Measurements from ENCODE around the gene SEPHS1.
"Not testable (repeated sequence)": the region's sequence is repeated elsewhere in the genome, so short reads cannot be mapped to it uniquely, and the experiment has no call there.

The SEPHS1 gene

DNA sequence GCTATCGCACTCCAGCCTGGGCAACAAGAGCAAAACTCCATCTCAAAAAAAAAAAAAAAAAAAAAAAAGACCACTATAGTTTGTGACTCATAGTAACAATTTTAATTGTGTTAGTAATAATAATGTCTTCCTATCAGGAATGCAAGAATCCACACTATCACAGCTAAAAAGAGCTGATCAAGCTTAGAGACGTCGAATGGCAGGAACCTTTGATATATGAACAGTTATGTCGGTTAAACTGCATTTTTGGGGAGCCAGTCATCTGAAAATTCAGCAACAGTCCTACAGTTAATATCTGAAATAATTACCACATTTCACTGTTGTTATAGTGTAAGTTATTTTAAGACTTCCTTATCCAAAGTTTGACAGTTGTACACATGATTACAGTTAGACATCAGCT is 57.0 kb downstream of the SEPHS1 start:
- DNase-seq (ENCODE audit: low read depth, low spot score), result no peak

DNA sequence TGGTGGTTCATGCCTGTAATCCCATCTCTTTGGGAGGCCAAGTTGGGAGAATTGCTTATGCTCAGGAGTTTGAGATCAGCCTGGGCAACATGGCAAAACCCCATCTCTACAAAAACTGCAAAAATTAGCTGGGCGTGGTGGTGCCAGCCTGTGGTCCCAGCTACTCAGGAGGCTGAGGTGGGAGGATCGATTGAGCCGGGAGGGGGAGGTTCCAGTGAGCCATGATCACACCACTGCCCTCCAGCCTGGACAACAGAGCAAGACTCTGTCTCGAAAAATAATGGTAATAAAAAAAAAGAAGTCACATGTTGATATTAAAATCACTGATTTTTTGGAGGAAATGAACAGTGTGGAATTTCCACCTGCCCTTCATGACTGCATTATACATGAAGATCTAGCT is 64.0 kb downstream of the SEPHS1 start:
- DNase-seq (ENCODE audit: low read depth, low spot score), result no peak

- not testable (repeated sequence) for DNase-seq (ENCODE audit: low read depth, low spot score)
Measured at GRCh38 chr10:13282348-13282747, 65.7 kb downstream of the SEPHS1 start.

- no peak for DNase-seq (ENCODE audit: low read depth, low spot score)
Measured at GRCh38 chr10:13276749-13277365, 71.2 kb downstream of the SEPHS1 start.

GRCh38 chr10:13276146-13276545 is 71.9 kb downstream of the SEPHS1 start:
- DNase-seq (ENCODE audit: low read depth, low spot score), result not testable (repeated sequence)

GRCh38 chr10:13272164-13272571 is 75.9 kb downstream of the SEPHS1 start:
- DNase-seq (ENCODE audit: low read depth, low spot score), result no peak

GRCh38 chr10:13271552-13272163 is 76.4 kb downstream of the SEPHS1 start:
- DNase-seq (ENCODE audit: low read depth, low spot score), result peak; percentile 60

- DNase-seq (ENCODE audit: low read depth, low spot score), result no peak
Measured at GRCh38 chr10:13270877-13271551, 77.1 kb downstream of the SEPHS1 start.

GRCh38 chr10:13268841-13269240 is 79.3 kb downstream of the SEPHS1 start:
- no peak for DNase-seq (ENCODE audit: low read depth, low spot score)

GRCh38 chr10:13268310-13268709 is 79.8 kb downstream of the SEPHS1 start:
- DNase-seq (ENCODE audit: low read depth, low spot score), result no peak

All from iPS DF 19.7 (cell line).